Osteoblast (primary cell): ENCODE measurements around the gene ANKRD24. TPM values are rescaled to one million over a fixed set of nuclear protein-coding genes. Genes with fewer than 3 reads are reported as not detected.
"Not testable (repeated sequence)": the region's sequence is repeated elsewhere in the genome, so short reads cannot be mapped to it uniquely, and the experiment has no call there.

Source experiments
- DNase-seq: peaks from one replicate; pipeline ENCODE4 v3.0.0; 2011; ENCODE audit warnings: low spot score, mixed read lengths; ENCODE audit not compliant: insufficient read length; ENCODE audit errors: missing footprints
- H2AFZ ChIP-seq: 2 replicates; pipeline ENCODE4 v1.6.0; 2011; ENCODE audit warnings: mild to moderate bottlenecking, low read length
- H3K27ac ChIP-seq: 2 replicates; pipeline ENCODE4 v1.5.1; 2011; ENCODE audit warnings: mild to moderate bottlenecking, low read depth, low read length, moderate library complexity
- H3K27me3 ChIP-seq: 2 replicates; pipeline ENCODE4 v1.6.0; 2012; ENCODE audit warnings: mild to moderate bottlenecking, control low read depth, inconsistent platforms, low read length, moderate library complexity; ENCODE audit not compliant: insufficient read depth
- H3K36me3 ChIP-seq: 2 replicates; pipeline ENCODE4 v1.5.1; 2011; ENCODE audit warnings: mild to moderate bottlenecking, low read length, control low read depth, moderate library complexity; ENCODE audit not compliant: insufficient read depth
- H3K4me1 ChIP-seq: 2 replicates; pipeline ENCODE4 v1.5.1; 2011; ENCODE audit warnings: mild to moderate bottlenecking, low read length, control low read depth, moderate library complexity; ENCODE audit not compliant: insufficient read depth
- H3K4me2 ChIP-seq: 2 replicates; pipeline ENCODE4 v1.6.0; 2011; ENCODE audit warnings: mild to moderate bottlenecking, low read length; ENCODE audit not compliant: insufficient read depth
- H3K4me3 ChIP-seq: fragments of 200-600 bp; sonication (generic); 3 replicates; pipeline ENCODE4 v1.5.1; 2012; ENCODE audit warnings: mild to moderate bottlenecking, low read length, inconsistent platforms; ENCODE audit not compliant: insufficient read depth
- H3K79me2 ChIP-seq: 2 replicates; pipeline ENCODE4 v1.6.0; 2012; ENCODE audit warnings: mild to moderate bottlenecking, low read length, control low read depth, inconsistent platforms; ENCODE audit not compliant: insufficient read depth
- H3K9me3 ChIP-seq: 2 replicates; pipeline ENCODE4 v1.5.1; 2011; ENCODE audit warnings: low read depth, low read length, control low read depth
- H4K20me1 ChIP-seq: 2 replicates; pipeline ENCODE4 v1.6.0; 2012; ENCODE audit warnings: mild to moderate bottlenecking, low read length, control low read depth; ENCODE audit not compliant: insufficient read depth
- CTCF ChIP-seq: IDR thresholded peaks from 2 replicates; pipeline ENCODE4 v1.5.1; 2011; ENCODE audit warnings: mild to moderate bottlenecking, low read depth, low read length, moderate library complexity; ENCODE audit errors: extremely low read depth
- total RNA-seq: library from RNA; depleted of rRNA; stranded (reverse); fragments of >200 nt; gene quantifications from 2 replicates; pipeline ENCODE4 v1.2.3, GENCODE V29; 2012

ANKRD24 gene
- total RNA-seq, 1 donor: 0.72 TPM

GRCh38 chr19:4187313-4188122 is 5.0 kb downstream of the ANKRD24 start:
- Histone ChIP-seq H3K79me2 (no peaks in the 10 kb centered on the region), H4K20me1 (no peaks in the 10 kb centered on the region), H3K27ac (no peak overlapping the region), H3K27me3 (no peaks in the 10 kb centered on the region), H3K36me3 (no peaks in the 10 kb centered on the region), H3K9me3 (no peaks in the 10 kb centered on the region), H3K4me2 (no peak overlapping the region), H3K4me3 (no peak overlapping the region), H3K4me1 (peaks cover 6% of the 10 kb centered on the region), H2AFZ (no peak overlapping the region)
- TF ChIP-seq CTCF: no peak
- DNase-seq: peak; percentile 15

GRCh38 chr19:4189641-4190040 is 7.2 kb downstream of the ANKRD24 start:
- TF ChIP-seq CTCF: no peak
- Histone ChIP-seq H3K9me3 (no peaks in the 10 kb centered on the region), H3K4me3 (no peak overlapping the region), H3K27ac (no peak overlapping the region), H3K79me2 (no peaks in the 10 kb centered on the region), H3K27me3 (peaks cover 5% of the 10 kb centered on the region), H3K36me3 (no peaks in the 10 kb centered on the region), H2AFZ (no peak overlapping the region), H3K4me2 (no peak overlapping the region), H4K20me1 (no peaks in the 10 kb centered on the region), H3K4me1 (no peaks in the 10 kb centered on the region)
- DNase-seq: no peak

- not testable (repeated sequence) for DNase-seq, H2AFZ ChIP-seq
These were observed 10.0 kb downstream of the ANKRD24 start for GRCh38 chr19:4192537-4192936.

GRCh38 chr19:4194353-4194752 is 11.9 kb downstream of the ANKRD24 start:
- no peaks in the 10 kb centered on the region for H3K9me3 ChIP-seq
- no peaks in the 10 kb centered on the region for H3K4me1 ChIP-seq
- no peak overlapping the region for H3K4me3 ChIP-seq
- H3K36me3 ChIP-seq: no peaks in the 10 kb centered on the region
- no peaks in the 10 kb centered on the region for H3K79me2 ChIP-seq
- peak; percentile 60 for DNase-seq
- no peak overlapping the region for H3K4me2 ChIP-seq
- H3K27ac ChIP-seq: no peak overlapping the region
- TF ChIP-seq CTCF: no peak
- no peak overlapping the region for H2AFZ ChIP-seq
- H4K20me1 ChIP-seq: no peaks in the 10 kb centered on the region
- H3K27me3 ChIP-seq: peaks cover 14% of the 10 kb centered on the region

More at GRCh38 chr19:4192537-4192936, 10.0 kb downstream of the ANKRD24 start:
- not testable (repeated sequence) for H3K4me3 ChIP-seq, H3K27me3 ChIP-seq, H3K4me2 ChIP-seq, H3K27ac ChIP-seq, H4K20me1 ChIP-seq, H3K4me1 ChIP-seq, H3K36me3 ChIP-seq, H3K79me2 ChIP-seq, H3K9me3 ChIP-seq
